HUES64 (cell line): ENCODE measurements around the gene RIOK1.

Source experiments
- H3K27ac ChIP-seq: 2 replicates; pipeline ENCODE4 v1.7.0; 2013; ENCODE audit warnings: low read depth, low read length, inconsistent platforms
- H3K27me3 ChIP-seq: 2 replicates; pipeline ENCODE4 v1.6.1; 2013; ENCODE audit warnings: mild to moderate bottlenecking, low read length; ENCODE audit not compliant: insufficient read depth
- H3K36me3 ChIP-seq: 2 replicates; pipeline ENCODE4 v1.6.1; 2013; ENCODE audit warnings: mild to moderate bottlenecking, low read length; ENCODE audit not compliant: insufficient read depth
- H3K4me1 ChIP-seq: 2 replicates; pipeline ENCODE4 v1.6.1; 2013; ENCODE audit warnings: mild to moderate bottlenecking, low read length, moderate library complexity; ENCODE audit not compliant: insufficient read depth
- H3K4me3 ChIP-seq: 2 replicates; pipeline ENCODE4 v1.5.1; 2013; ENCODE audit warnings: mild to moderate bottlenecking, low read length, moderate library complexity
- H3K9ac ChIP-seq: 2 replicates; pipeline ENCODE4 v1.6.1; 2013; ENCODE audit warnings: mild to moderate bottlenecking, low read depth, low read length
- H3K9me3 ChIP-seq: 2 replicates; pipeline ENCODE4 v1.6.1; 2013; ENCODE audit warnings: low read depth, low read length; ENCODE audit not compliant: insufficient read depth
- WGBS: fragments of 150-250, 120-280 bp; methylation state at CpG from one replicate; pipeline ENCODE4 v1.1.7; 2013; ENCODE audit warnings: missing lambda C conversion rate; 5-methylcytosine and 5-hydroxymethylcytosine counted together

The RIOK1 gene

GRCh38 chr6:7463785-7464184, 74.2 kb downstream of the RIOK1 start:
- H3K36me3 ChIP-seq: no peaks in the 10 kb centered on the region
- H3K27ac ChIP-seq: peak overlapping the region; percentile 43; the same call in 1 of the 2 replicates
- H3K27me3 ChIP-seq: no peaks in the 10 kb centered on the region
- H3K4me1 ChIP-seq: peaks cover 8% of the 10 kb centered on the region
- WGBS: 28% methylated on average over 4 of the region's 4 CpGs
- H3K9me3 ChIP-seq: no peaks in the 10 kb centered on the region
- H3K9ac ChIP-seq: no peak overlapping the region
- no peak overlapping the region for H3K4me3 ChIP-seq

- no peaks in the 10 kb centered on the region for H3K9me3 ChIP-seq
- H3K4me3 ChIP-seq: no peak overlapping the region
- no peaks in the 10 kb centered on the region for H3K36me3 ChIP-seq
- H3K27ac ChIP-seq: no peak overlapping the region
- 86% methylated on average over 13 of the region's 13 CpGs for WGBS
- no peaks in the 10 kb centered on the region for H3K27me3 ChIP-seq
- no peak overlapping the region for H3K9ac ChIP-seq
- peaks cover 8% of the 10 kb centered on the region for H3K4me1 ChIP-seq
These were observed 77.6 kb downstream of the RIOK1 start for GRCh38 chr6:7467007-7467897.
